Trophoblast cell (in vitro differentiated cells and primary cell): ENCODE data around the gene NR5A1.

Experiments used
- DNase-seq, 2 donors: peaks; one replicate each; pipeline ENCODE4 v3.0.0-alpha.2; 2016
- H2AFZ ChIP-seq: 2 replicates; pipeline ENCODE4 v1.6.1; 2013; ENCODE audit warnings: low read length, moderate library complexity, mild to moderate bottlenecking; ENCODE audit not compliant: insufficient read depth, poor library complexity
- H2AK5ac ChIP-seq: 2 replicates; pipeline ENCODE4 v1.6.1; 2013; ENCODE audit warnings: mild to moderate bottlenecking, low read length
- H2BK120ac ChIP-seq: 2 replicates; pipeline ENCODE4 v1.6.1; 2013; ENCODE audit warnings: low read length, mild to moderate bottlenecking, moderate library complexity; ENCODE audit not compliant: insufficient read depth, poor library complexity
- H2BK12ac ChIP-seq: 2 replicates; pipeline ENCODE4 v1.6.1; 2013; ENCODE audit warnings: mild to moderate bottlenecking, low read length, moderate library complexity
- H2BK5ac ChIP-seq: 2 replicates; pipeline ENCODE4 v1.6.1; 2013; ENCODE audit warnings: low read length, low read depth, moderate library complexity, mild to moderate bottlenecking; ENCODE audit not compliant: poor library complexity
- H3K14ac ChIP-seq: 2 replicates; pipeline ENCODE4 v1.6.1; 2013; ENCODE audit warnings: mild to moderate bottlenecking, low read length
- H3K18ac ChIP-seq: 2 replicates; pipeline ENCODE4 v1.6.1; 2013; ENCODE audit warnings: mild to moderate bottlenecking, low read length
- H3K23ac ChIP-seq: 2 replicates; pipeline ENCODE4 v1.6.1; 2013; ENCODE audit warnings: low read length
- H3K27ac ChIP-seq: 2 replicates; pipeline ENCODE4 v1.5.1; 2013; ENCODE audit warnings: low read depth, mild to moderate bottlenecking, inconsistent platforms, low read length, moderate library complexity
- H3K27me3 ChIP-seq: 2 replicates; pipeline ENCODE4 v1.6.1; 2013; ENCODE audit warnings: inconsistent platforms, mild to moderate bottlenecking, low read length, moderate library complexity; ENCODE audit not compliant: insufficient read depth
- H3K36me3 ChIP-seq, 2 experiments: 1 replicate in 1 of 2; 2 replicates in 1 of 2; pipeline ENCODE4 v1.6.1; 2013; ENCODE audit warnings: low read length in 2 of 2, mild to moderate bottlenecking in 2 of 2, moderate library complexity in 1 of 2; ENCODE audit not compliant: insufficient read depth in 2 of 2, control insufficient read depth in 1 of 2
- H3K4ac ChIP-seq: 2 replicates; pipeline ENCODE4 v1.6.1; 2013; ENCODE audit warnings: low read depth, mild to moderate bottlenecking, low read length, moderate library complexity
- H3K4me1 ChIP-seq, 2 experiments: 1 replicate in 1 of 2; 2 replicates in 1 of 2; pipeline ENCODE4 v1.6.1; 2013; ENCODE audit warnings: low read length in 2 of 2, mild to moderate bottlenecking in 2 of 2, moderate library complexity in 1 of 2; ENCODE audit not compliant: insufficient read depth in 2 of 2, control insufficient read depth in 1 of 2
- H3K4me2 ChIP-seq: 2 replicates; pipeline ENCODE4 v1.6.1; 2013; ENCODE audit warnings: inconsistent platforms, mild to moderate bottlenecking, low read length, moderate library complexity
- H3K4me3 ChIP-seq: 2 replicates; pipeline ENCODE4 v1.5.1; 2013; ENCODE audit warnings: mild to moderate bottlenecking, low read depth, low read length, inconsistent platforms
- H3K79me1 ChIP-seq: one replicate; pipeline ENCODE4 v1.6.1; 2013; ENCODE audit warnings: low read length
- H3K79me2 ChIP-seq: 2 replicates; pipeline ENCODE4 v1.6.1; 2013; ENCODE audit warnings: low read length, mild to moderate bottlenecking; ENCODE audit not compliant: control insufficient read depth, insufficient read depth, poor library complexity
- H3K9ac ChIP-seq: 2 replicates; pipeline ENCODE4 v1.6.1; 2013; ENCODE audit warnings: mild to moderate bottlenecking, low read length
- H3K9me3 ChIP-seq: 2 replicates; pipeline ENCODE4 v1.6.1; 2013; ENCODE audit warnings: low read depth, mild to moderate bottlenecking, control low read depth, inconsistent platforms, low read length; ENCODE audit not compliant: insufficient read depth
- H4K12ac ChIP-seq: 2 replicates; pipeline ENCODE4 v1.6.1; 2013; ENCODE audit warnings: low read depth, mild to moderate bottlenecking, low read length, moderate library complexity
- H4K8ac ChIP-seq: 2 replicates; pipeline ENCODE4 v1.6.1; 2013; ENCODE audit warnings: low read depth, mild to moderate bottlenecking, low read length, moderate library complexity
- H4K91ac ChIP-seq: one replicate; pipeline ENCODE4 v1.6.1; 2013; ENCODE audit warnings: low read depth, mild to moderate bottlenecking, low read length, moderate library complexity
- WGBS: extraction: QIAGEN DNeasy Blood & Tissue Kit; methylation state at CpG from one replicate; pipeline ENCODE4 v1.1.7; 2013; ENCODE audit warnings: missing lambda C conversion rate; ENCODE audit not compliant: insufficient read length, insufficient coverage; ENCODE audit errors: extremely low coverage; 5-methylcytosine and 5-hydroxymethylcytosine counted together

NR5A1 gene

DNA sequence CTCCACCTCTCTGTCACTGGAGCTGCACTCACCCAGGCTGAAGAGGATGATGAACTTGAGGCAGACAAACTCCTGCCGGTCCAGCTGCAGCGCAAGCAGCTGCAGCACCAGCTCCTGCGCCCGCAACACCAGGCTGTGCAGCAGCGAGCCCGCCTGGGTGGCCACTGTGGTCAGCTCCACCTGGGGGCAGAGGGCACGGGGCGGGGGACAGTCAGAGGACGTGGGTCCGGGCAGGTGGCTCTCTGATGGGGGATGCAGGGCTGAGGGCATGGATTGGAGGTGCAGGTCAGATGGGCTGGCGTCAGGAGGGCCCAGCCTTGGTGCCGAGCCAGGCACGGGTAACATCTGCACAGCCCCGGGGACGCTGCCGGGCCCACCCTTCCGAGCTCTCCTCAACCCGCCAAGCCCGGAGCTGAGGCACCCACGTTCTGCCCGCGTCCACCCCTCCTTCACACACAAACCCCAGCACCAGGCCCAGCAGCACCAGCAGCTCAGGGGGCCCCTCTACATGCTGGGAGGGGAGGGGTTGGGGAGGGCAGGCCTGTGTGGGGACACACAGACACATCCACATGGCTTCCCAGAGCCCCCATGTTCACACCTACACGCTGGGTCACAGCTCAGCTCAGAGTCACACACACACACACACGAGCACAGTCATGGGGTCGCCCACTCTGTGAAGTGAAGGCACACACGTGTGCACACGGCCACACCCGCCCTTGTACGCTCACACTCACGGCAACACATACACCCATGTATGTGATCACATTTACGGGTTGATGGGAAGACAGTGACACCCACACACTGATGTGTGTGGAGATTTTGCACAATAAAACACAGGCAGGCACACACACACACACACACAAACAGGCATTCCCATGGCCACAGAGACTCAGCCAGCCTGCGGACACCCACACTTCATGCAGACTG lies 15.9 kb downstream of the NR5A1 start:
- H3K4ac ChIP-seq, result no peak overlapping the region
- no peak overlapping the region for H4K12ac ChIP-seq
- no CpG with 5 or more reads among the region's 32 CpGs for WGBS

DNA sequence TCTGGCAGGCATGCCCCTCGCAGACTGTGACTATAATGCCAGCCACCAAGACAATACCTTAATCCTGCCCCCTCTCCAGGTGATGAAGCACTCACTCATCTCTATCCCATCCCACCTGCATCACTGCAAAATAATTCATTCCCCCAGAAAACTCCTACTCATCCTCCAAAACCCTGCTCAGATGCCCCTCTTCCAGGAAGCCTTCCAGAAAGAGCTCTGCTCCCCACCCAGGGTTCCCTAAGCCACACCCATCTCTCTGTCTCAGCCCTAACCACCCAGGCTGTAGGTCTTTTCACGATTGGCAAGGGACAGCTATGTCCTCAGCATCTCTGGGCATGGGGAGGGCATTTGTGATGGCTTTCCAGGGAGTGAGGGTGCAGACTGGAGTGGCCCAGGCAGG lies 17.2 kb downstream of the NR5A1 start:
- Histone ChIP-seq H4K12ac (no peak overlapping the region), H3K4ac (no peak overlapping the region), H3K4me1 (no peaks in the 10 kb centered on the region), H2BK12ac (no peak overlapping the region), H3K14ac (no peak overlapping the region), H3K79me1 (no peaks in the 10 kb centered on the region), H3K9ac (no peak overlapping the region), H2AFZ (no peak overlapping the region), H3K18ac (no peak overlapping the region), H4K8ac (no peak overlapping the region), H3K36me3 (no peaks in the 10 kb centered on the region), H3K23ac (no peak overlapping the region), H3K27me3 (peaks cover 6% of the 10 kb centered on the region), H3K9me3 (peaks cover 2% of the 10 kb centered on the region), H2BK5ac (no peak overlapping the region), H3K4me2 (no peak overlapping the region), H4K91ac (no peak overlapping the region), H2AK5ac (no peak overlapping the region), H3K79me2 (no peaks in the 10 kb centered on the region), H3K27ac (no peak overlapping the region), H3K4me3 (no peak overlapping the region), H2BK120ac (no peak overlapping the region)
- WGBS, result no CpG with 5 or more reads among the region's 2 CpGs
- DNase-seq, result no peak

More for the DNA sequence above, 15.9 kb downstream of the NR5A1 start:
- Histone ChIP-seq H3K79me1 (no peaks in the 10 kb centered on the region), H3K14ac (no peak overlapping the region), H3K23ac (no peak overlapping the region), H2BK120ac (no peak overlapping the region), H3K27me3 (peaks cover 6% of the 10 kb centered on the region), H3K4me3 (no peak overlapping the region), H3K9ac (no peak overlapping the region), H4K91ac (no peak overlapping the region), H3K4me2 (no peak overlapping the region), H3K36me3 (no peaks in the 10 kb centered on the region), H3K18ac (no peak overlapping the region), H3K9me3 (peaks cover 2% of the 10 kb centered on the region), H3K79me2 (no peaks in the 10 kb centered on the region), H2BK5ac (no peak overlapping the region), H3K27ac (no peak overlapping the region), H2AK5ac (no peak overlapping the region), H2AFZ (no peak overlapping the region), H3K4me1 (no peaks in the 10 kb centered on the region), H2BK12ac (no peak overlapping the region), H4K8ac (no peak overlapping the region)
- no peak for DNase-seq

DNA sequence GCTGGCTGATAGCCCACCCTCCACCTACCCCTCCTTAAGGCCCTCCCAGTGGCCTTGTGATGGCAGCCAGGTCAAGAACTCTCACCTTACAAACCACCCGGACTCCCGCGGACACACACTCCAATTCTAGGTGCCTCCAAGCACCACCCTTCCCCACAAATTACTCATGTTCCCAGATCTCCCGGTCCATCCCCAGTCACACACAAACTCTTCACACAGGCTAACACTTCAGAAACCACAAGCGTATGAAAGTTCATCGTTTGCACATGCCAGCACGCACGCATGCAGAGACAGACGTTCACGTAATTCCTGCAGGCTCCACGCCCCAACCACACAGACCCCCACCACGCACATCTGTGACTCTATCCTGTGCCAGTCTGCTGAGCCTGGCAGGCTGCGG lies 18.0 kb downstream of the NR5A1 start:
- no peak overlapping the region for H3K4me2 ChIP-seq
- no peak overlapping the region for H4K12ac ChIP-seq
- H2BK12ac ChIP-seq, result no peak overlapping the region
- H3K9ac ChIP-seq, result no peak overlapping the region
- no peak overlapping the region for H4K91ac ChIP-seq
- no peaks in the 10 kb centered on the region for H3K36me3 ChIP-seq
- no peak overlapping the region for H4K8ac ChIP-seq
- no peak overlapping the region for H2AK5ac ChIP-seq
- no peaks in the 10 kb centered on the region for H3K4me1 ChIP-seq
- no peak overlapping the region for H3K4me3 ChIP-seq
- H2BK5ac ChIP-seq, result no peak overlapping the region
- no peak overlapping the region for H3K14ac ChIP-seq
- H2BK120ac ChIP-seq, result no peak overlapping the region
- H3K9me3 ChIP-seq, result peaks cover 2% of the 10 kb centered on the region
- H3K27ac ChIP-seq, result no peak overlapping the region
- no peak overlapping the region for H3K23ac ChIP-seq
- peaks cover 6% of the 10 kb centered on the region for H3K27me3 ChIP-seq
- no peak overlapping the region for H3K4ac ChIP-seq
- no peak overlapping the region for H3K18ac ChIP-seq
- no peak overlapping the region for H2AFZ ChIP-seq
- H3K79me1 ChIP-seq, result no peaks in the 10 kb centered on the region
- no peaks in the 10 kb centered on the region for H3K79me2 ChIP-seq
- no peak for DNase-seq
- WGBS, result no CpG with 5 or more reads among the region's 13 CpGs

DNA sequence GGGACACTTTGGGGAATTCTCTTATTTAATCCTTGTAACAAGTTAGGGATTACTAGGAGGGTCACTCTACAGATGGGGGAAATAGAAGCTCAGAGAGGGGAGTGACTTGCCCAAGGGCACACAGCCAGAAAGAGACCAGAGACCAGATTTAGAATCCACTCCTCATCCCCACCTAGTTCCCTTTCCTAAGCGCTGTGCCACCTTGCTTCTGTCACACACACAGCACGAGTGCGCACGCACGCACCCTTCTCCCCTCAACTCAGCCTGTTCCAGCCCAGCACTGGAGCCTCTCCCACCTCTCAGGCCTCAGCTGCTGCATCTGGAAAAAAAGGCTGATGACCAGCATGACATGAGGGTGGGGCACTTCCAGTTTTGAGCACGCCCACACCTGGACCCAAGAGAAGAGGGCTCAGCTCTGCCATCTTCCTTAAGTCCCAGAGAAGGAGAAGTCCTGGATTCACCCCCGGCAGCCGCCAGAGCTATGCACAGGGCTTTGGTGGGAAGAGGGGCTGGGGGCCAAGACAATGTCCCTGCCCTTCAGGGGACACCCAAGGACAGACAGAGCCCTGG lies 18.5 kb downstream of the NR5A1 start:
- H3K23ac ChIP-seq, result no peak overlapping the region

More for the DNA sequence above, 18.5 kb downstream of the NR5A1 start:
- Histone ChIP-seq H3K79me2 (no peaks in the 10 kb centered on the region), H3K18ac (no peak overlapping the region), H4K12ac (no peak overlapping the region), H3K9ac (no peak overlapping the region), H2BK12ac (no peak overlapping the region), H4K8ac (no peak overlapping the region), H3K14ac (no peak overlapping the region), H3K27ac (no peak overlapping the region), H3K4me3 (no peak overlapping the region), H3K9me3 (peaks cover 2% of the 10 kb centered on the region), H2BK5ac (no peak overlapping the region), H3K4ac (no peak overlapping the region), H2BK120ac (no peak overlapping the region), H3K79me1 (no peaks in the 10 kb centered on the region), H3K4me1 (no peaks in the 10 kb centered on the region), H2AK5ac (no peak overlapping the region), H3K36me3 (no peaks in the 10 kb centered on the region), H3K27me3 (peaks cover 6% of the 10 kb centered on the region), H3K4me2 (no peak overlapping the region), H4K91ac (no peak overlapping the region), H2AFZ (no peak overlapping the region)
- no peak for DNase-seq
- WGBS, result no CpG with 5 or more reads among the region's 8 CpGs
